HEK293T (cell line): ENCODE results near the gene KCNC1.

Source experiments
- CTBP1 ChIP-seq: fragments of 450-650 bp; IDR thresholded peaks from 2 replicates; pipeline ENCODE4 v1.6.1; 2016; ENCODE audit warnings: borderline replicate concordance
- FOXK2 ChIP-seq: fragments of 450-650 bp; IDR thresholded peaks from 2 replicates; pipeline ENCODE4 v1.6.1; 2016; ENCODE audit warnings: mild to moderate bottlenecking
- L3MBTL2 ChIP-seq: fragments of 450-650 bp; conservative IDR thresholded peaks from 2 replicates; pipeline ENCODE4 v1.6.1; 2016; ENCODE audit warnings: mild to moderate bottlenecking
- NFRKB ChIP-seq: fragments of 450-650 bp; IDR thresholded peaks from 2 replicates; pipeline ENCODE4 v1.6.1; 2016; ENCODE audit warnings: mild to moderate bottlenecking, moderate library complexity
- SP1 ChIP-seq: fragments of 450-650 bp; IDR thresholded peaks from 2 replicates; pipeline ENCODE4 v1.6.1; 2017
- TARDBP ChIP-seq: fragments of 450-650 bp; IDR thresholded peaks from 2 replicates; pipeline ENCODE4 v1.6.1; 2016

- TF ChIP-seq TARDBP = no peak
- no peak for TF ChIP-seq FOXK2
- TF ChIP-seq SP1 = no peak
- no peak for TF ChIP-seq L3MBTL2
- no peak for TF ChIP-seq CTBP1
- TF ChIP-seq NFRKB = no peak
These were observed 76.2 kb downstream of the KCNC1 start for GRCh38 chr11:17810746-17811145.
